ENCODE data around the gene CA5A.
"Not testable (repeated sequence)": the region's sequence is repeated elsewhere in the genome, so short reads cannot be mapped to it uniquely, and the experiment has no call there.

The CA5A gene

GRCh38 chr16:87936375-87937230, at the start of gene CA5A:
TSS of gene CA5A (minus strand) at chr16:87936529. CDS start at chr16:87936450, 79 bp downstream.
- DNase-seq, result no peak

GRCh38 chr16:87985493-87985892, 49.2 kb upstream of the CA5A start:
- DNase-seq, result not testable (repeated sequence)

- no peak for DNase-seq
Observed at GRCh38 chr16:87984632-87985267, 48.4 kb upstream of the CA5A start.

- DNase-seq, result not testable (repeated sequence)
Observed at GRCh38 chr16:87984180-87984579, 47.9 kb upstream of the CA5A start.

- DNase-seq, result not testable (repeated sequence)
Observed at GRCh38 chr16:87983737-87984097, 47.4 kb upstream of the CA5A start.

GRCh38 chr16:87983072-87983736, 46.9 kb upstream of the CA5A start:
- DNase-seq, result not testable (repeated sequence)

GRCh38 chr16:87982581-87983041, 46.3 kb upstream of the CA5A start:
- DNase-seq, result no peak

- not testable (repeated sequence) for DNase-seq
Observed at GRCh38 chr16:87981376-87981775, 45.0 kb upstream of the CA5A start.

- not testable (repeated sequence) for DNase-seq
Observed at GRCh38 chr16:87979911-87980630, 43.7 kb upstream of the CA5A start.

GRCh38 chr16:87979352-87979751, 43.0 kb upstream of the CA5A start:
- DNase-seq, result no peak

GRCh38 chr16:87978127-87978526, 41.8 kb upstream of the CA5A start:
- DNase-seq, result no peak

GRCh38 chr16:87976665-87977064, 40.3 kb upstream of the CA5A start:
- no peak for DNase-seq

GRCh38 chr16:87974178-87974577, 37.8 kb upstream of the CA5A start:
- no peak for DNase-seq

- DNase-seq, result no peak
Observed at GRCh38 chr16:87973717-87974116, 37.4 kb upstream of the CA5A start.

GRCh38 chr16:87971933-87972332, 35.6 kb upstream of the CA5A start:
- no peak for DNase-seq

- DNase-seq, result no peak
Observed at GRCh38 chr16:87970186-87970585, 33.9 kb upstream of the CA5A start.

GRCh38 chr16:87968541-87968940, 32.2 kb upstream of the CA5A start:
- no peak for DNase-seq

GRCh38 chr16:87966685-87967185, 30.4 kb upstream of the CA5A start:
- peak; percentile 23 for DNase-seq

GRCh38 chr16:87966064-87966645, 29.8 kb upstream of the CA5A start:
- no peak for DNase-seq

GRCh38 chr16:87965417-87965816, 29.1 kb upstream of the CA5A start:
- no peak for DNase-seq

- no peak for DNase-seq
Observed at GRCh38 chr16:87964049-87964659, 27.8 kb upstream of the CA5A start.

GRCh38 chr16:87963400-87963799, 27.1 kb upstream of the CA5A start:
- peak; percentile 73 for DNase-seq
